IPS-20b (cell line): Measurements from ENCODE around the gene DDX23.

Experiments
- H3K27ac ChIP-seq: one replicate; pipeline ENCODE4 v1.5.1; 2013; ENCODE audit warnings: low read length
- H3K27me3 ChIP-seq: 2 replicates; pipeline ENCODE4 v1.6.1; 2013; ENCODE audit warnings: mild to moderate bottlenecking, low read length, inconsistent platforms; ENCODE audit not compliant: insufficient read depth
- H3K36me3 ChIP-seq: 2 replicates; pipeline ENCODE4 v1.6.1; 2013; ENCODE audit warnings: low read depth, mild to moderate bottlenecking, inconsistent platforms, low read length, moderate library complexity; ENCODE audit not compliant: insufficient read depth
- H3K4me1 ChIP-seq: 2 replicates; pipeline ENCODE4 v1.6.1; 2013; ENCODE audit warnings: mild to moderate bottlenecking, control low read depth, inconsistent platforms, low read length, moderate library complexity; ENCODE audit not compliant: insufficient read depth
- H3K4me3 ChIP-seq: 2 replicates; pipeline ENCODE4 v1.5.1; 2013; ENCODE audit warnings: mild to moderate bottlenecking, low read length, inconsistent platforms
- H3K9ac ChIP-seq: 2 replicates; pipeline ENCODE4 v1.6.1; 2013; ENCODE audit warnings: low read depth, mild to moderate bottlenecking, inconsistent platforms, low read length, moderate library complexity
- H3K9me3 ChIP-seq: 2 replicates; pipeline ENCODE4 v1.6.1; 2013; ENCODE audit warnings: mild to moderate bottlenecking, low read depth, low read length, inconsistent platforms; ENCODE audit not compliant: insufficient read depth

Gene DDX23

GRCh38 chr12:48851883-48852733 lies at the start of gene DDX23:
TSS of gene DDX23 (minus strand) at chr12:48852163. CDS start at chr12:48845782, 6,381 bp downstream.
- Histone ChIP-seq H3K27ac (peak within 1 kb of the TSS; percentile 76), H3K36me3 (peaks cover 3% of the 10 kb centered on the region; the same call in 1 of the 2 replicates), H3K9ac (peak within 1 kb of the TSS; percentile 95), H3K4me3 (peak within 1 kb of the TSS; percentile 77), H3K4me1 (peaks cover 9% of the 10 kb centered on the region; the same call in 1 of the 2 replicates), H3K27me3 (no peaks in the 10 kb centered on the region), H3K9me3 (no peaks in the 10 kb centered on the region)

DNA sequence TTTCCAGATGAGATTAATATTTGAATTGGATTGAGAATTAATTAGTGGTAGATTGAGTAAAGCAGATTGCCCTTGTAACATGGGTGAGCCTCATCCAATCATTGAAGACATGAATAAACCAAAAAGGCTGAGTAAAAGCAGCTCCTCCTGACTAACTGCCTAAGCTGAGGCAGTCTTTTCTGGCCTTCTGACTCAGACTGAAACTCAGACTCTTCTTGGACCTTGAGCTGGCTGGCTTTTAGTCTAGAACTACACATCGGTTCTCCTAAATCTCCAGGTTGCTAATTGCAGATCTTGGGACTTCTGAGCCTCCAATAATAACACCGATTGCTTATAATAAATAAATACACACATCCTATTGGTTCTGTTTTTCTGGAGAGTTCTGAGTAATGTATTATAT lies 49.3 kb upstream of the DDX23 start:
- no peak overlapping the region for H3K4me3 ChIP-seq
- no peaks in the 10 kb centered on the region for H3K36me3 ChIP-seq
- no peak overlapping the region for H3K27ac ChIP-seq
- no peak overlapping the region for H3K9ac ChIP-seq
- H3K27me3 ChIP-seq, result peaks cover 3% of the 10 kb centered on the region; the same call in 1 of the 2 replicates
- no peaks in the 10 kb centered on the region for H3K9me3 ChIP-seq
- H3K4me1 ChIP-seq, result no peaks in the 10 kb centered on the region

DNA sequence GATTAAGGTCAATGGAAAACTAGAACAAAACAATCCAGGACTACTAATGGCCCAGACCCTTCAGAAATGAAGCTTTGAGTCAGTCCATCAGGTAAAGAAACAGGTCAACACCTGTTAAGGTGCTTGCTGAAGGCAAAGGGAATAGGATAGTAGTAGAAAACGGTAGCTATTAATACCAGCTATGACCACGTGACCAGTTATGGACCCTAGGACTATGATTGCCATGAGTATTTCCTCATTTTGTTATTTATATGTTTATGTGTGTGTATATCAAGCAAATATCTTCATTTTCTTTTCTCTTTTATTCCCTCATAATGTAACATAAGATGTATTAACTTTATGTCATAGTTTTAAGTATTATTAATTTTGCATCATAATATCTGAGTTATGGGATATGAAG lies 47.7 kb upstream of the DDX23 start:
- no peaks in the 10 kb centered on the region for H3K9me3 ChIP-seq
- no peaks in the 10 kb centered on the region for H3K4me1 ChIP-seq
- H3K27ac ChIP-seq, result no peak overlapping the region
- no peak overlapping the region for H3K4me3 ChIP-seq
- H3K27me3 ChIP-seq, result peaks cover 3% of the 10 kb centered on the region; the same call in 1 of the 2 replicates
- H3K36me3 ChIP-seq, result no peaks in the 10 kb centered on the region
- H3K9ac ChIP-seq, result no peak overlapping the region

GRCh38 chr12:48894271-48894670 lies 42.3 kb upstream of the DDX23 start:
- no peaks in the 10 kb centered on the region for H3K36me3 ChIP-seq
- no peaks in the 10 kb centered on the region for H3K9me3 ChIP-seq
- no peaks in the 10 kb centered on the region for H3K4me1 ChIP-seq
- peaks cover 13% of the 10 kb centered on the region for H3K27me3 ChIP-seq
- no peak overlapping the region for H3K4me3 ChIP-seq
- H3K27ac ChIP-seq, result no peak overlapping the region
- H3K9ac ChIP-seq, result no peak overlapping the region

- H3K4me3 ChIP-seq, result peak overlapping the region; percentile 62
- H3K9me3 ChIP-seq, result no peaks in the 10 kb centered on the region
- H3K27ac ChIP-seq, result no peak overlapping the region
- no peaks in the 10 kb centered on the region for H3K36me3 ChIP-seq
- H3K9ac ChIP-seq, result no peak overlapping the region; the same call in 1 of the 2 replicates
- peaks cover 10% of the 10 kb centered on the region for H3K27me3 ChIP-seq
- H3K4me1 ChIP-seq, result no peaks in the 10 kb centered on the region
Measured at GRCh38 chr12:48890657-48891418, 38.9 kb upstream of the DDX23 start.

DNA sequence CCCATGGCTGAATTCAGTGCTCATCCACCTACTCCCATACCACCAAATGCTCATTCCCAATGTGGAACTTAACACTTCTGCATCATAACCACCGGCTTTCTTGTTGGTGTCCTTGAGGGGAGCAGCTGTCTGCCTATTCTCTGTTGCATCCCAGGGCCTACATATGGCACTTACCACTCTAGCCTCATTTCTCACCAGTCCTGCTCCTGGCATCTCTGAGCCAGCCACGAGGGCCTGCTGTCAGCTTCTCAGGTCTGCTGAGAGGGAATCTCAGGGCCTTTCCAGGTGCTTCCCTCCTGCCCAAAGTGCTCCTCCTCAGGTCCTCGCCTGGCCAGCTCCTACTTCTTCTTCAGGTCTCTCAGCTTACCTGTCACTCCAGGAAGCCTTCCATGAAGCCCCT lies 37.7 kb upstream of the DDX23 start:
- Histone ChIP-seq H3K27me3 (peaks cover 10% of the 10 kb centered on the region), H3K4me1 (no peaks in the 10 kb centered on the region)

DNA sequence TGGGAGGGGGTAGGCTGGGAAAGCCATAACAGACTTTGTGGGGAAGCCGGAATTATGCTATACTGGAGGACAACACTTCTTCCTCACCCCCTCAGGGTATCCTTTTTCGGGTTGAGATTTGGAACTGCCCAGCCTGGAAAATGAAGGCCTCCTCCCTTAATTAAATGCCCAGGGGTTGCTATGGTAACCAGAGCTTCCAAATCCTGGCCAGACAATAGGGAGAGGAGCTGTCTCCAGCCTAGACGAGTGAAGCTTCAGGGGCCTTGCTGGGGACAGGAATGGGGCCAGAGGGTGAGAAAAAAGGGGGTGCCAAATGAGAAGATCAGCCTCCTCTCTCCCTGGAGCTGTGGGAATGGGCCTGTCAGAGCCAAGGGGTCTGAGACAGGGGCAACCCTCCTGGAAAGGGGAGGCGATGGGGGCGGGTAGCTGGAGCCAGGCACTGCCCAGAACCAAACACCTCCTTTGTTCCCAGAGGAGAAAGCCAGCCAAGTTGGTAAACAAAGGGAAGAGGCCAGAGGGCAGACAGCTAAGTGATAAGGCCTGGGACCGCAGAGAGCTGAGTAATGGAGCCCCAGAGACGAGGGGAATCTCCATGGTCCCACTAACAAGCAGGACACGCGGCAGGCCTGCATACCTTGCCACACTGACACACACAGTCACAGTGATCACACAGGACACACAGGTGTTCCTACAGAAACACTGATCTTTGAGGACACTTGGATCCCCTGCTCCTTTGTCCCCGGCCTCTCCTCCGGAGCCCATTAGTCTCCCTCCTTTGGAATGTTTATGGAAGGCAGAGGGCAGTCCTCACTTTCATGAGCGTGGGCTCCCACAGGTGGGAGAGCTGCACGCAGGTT lies 31.6 kb upstream of the DDX23 start:
- Histone ChIP-seq H3K4me3 (peak overlapping the region; percentile 54; the same call in 1 of the 2 replicates), H3K27me3 (no peaks in the 10 kb centered on the region), H3K4me1 (peaks cover 28% of the 10 kb centered on the region), H3K9ac (peak overlapping the region; percentile 41; the same call in 1 of the 2 replicates), H3K9me3 (no peaks in the 10 kb centered on the region), H3K27ac (peak overlapping the region; percentile 26), H3K36me3 (no peaks in the 10 kb centered on the region)

More for the DNA sequence above, 37.7 kb upstream of the DDX23 start:
- Histone ChIP-seq H3K4me3 (no peak overlapping the region), H3K9ac (no peak overlapping the region), H3K9me3 (no peaks in the 10 kb centered on the region), H3K36me3 (no peaks in the 10 kb centered on the region), H3K27ac (no peak overlapping the region)

DNA sequence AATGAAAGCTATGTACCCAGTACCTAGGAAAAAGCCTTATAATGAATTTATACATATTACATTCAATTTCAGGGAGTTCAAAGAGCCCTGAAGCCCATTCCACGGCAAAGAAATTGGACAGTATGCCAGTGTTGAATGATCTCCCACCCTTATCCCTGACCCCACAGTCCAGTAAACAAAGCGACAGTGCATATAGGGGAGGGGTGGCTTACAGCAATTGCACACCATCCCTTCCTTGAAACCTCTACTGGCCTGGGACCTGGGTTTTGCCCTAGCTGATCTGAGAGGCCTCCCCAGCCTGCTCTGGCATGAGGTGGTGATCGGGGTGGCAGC lies 31.0 kb upstream of the DDX23 start:
- Histone ChIP-seq H3K27me3 (no peaks in the 10 kb centered on the region), H3K36me3 (no peaks in the 10 kb centered on the region), H3K4me1 (peaks cover 28% of the 10 kb centered on the region), H3K9me3 (no peaks in the 10 kb centered on the region), H3K27ac (no peak overlapping the region), H3K4me3 (peak overlapping the region; percentile 54), H3K9ac (peak overlapping the region; percentile 41; the same call in 1 of the 2 replicates)

GRCh38 chr12:48882315-48882687 lies 30.3 kb upstream of the DDX23 start:
- H3K27ac ChIP-seq, result no peak overlapping the region
- H3K27me3 ChIP-seq, result no peaks in the 10 kb centered on the region
- peak overlapping the region; percentile 54 for H3K4me3 ChIP-seq

DNA sequence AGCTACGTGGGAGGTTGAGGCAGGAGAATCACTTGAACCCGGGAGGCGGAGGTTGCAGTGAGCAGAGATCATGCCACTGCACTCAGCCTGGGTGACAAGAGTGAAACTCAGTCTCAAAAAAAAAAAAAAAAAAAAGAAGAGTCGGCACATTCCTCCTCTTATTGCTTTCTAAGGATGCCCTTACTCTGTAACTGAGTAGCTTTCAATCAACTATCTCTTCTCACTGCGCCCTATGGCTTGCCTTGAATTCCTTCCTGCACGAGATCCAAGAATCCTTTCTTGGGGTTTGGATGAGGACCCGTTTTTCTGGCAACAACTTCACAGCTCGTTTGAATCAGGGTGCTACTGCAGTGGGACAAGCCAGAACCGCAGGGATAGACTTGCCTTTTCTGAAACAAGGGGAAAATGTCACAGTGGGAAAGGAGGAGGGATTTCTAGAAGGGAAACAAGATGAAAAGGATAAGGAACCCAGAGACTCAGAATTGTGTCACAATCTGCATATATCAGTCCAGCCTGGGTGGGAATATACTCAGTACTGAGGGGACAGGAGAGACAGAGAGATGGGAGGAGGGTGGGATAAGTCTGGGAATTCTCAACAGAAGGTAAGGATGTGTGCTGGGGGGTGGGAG lies 29.8 kb upstream of the DDX23 start:
- Histone ChIP-seq H3K9me3 (no peaks in the 10 kb centered on the region), H3K4me1 (peaks cover 28% of the 10 kb centered on the region), H3K4me3 (peak overlapping the region; percentile 54; the same call in 1 of the 2 replicates), H3K9ac (peak overlapping the region; percentile 41; the same call in 1 of the 2 replicates), H3K27me3 (no peaks in the 10 kb centered on the region), H3K27ac (no peak overlapping the region), H3K36me3 (no peaks in the 10 kb centered on the region)

More at GRCh38 chr12:48882315-48882687, 30.3 kb upstream of the DDX23 start:
- no peaks in the 10 kb centered on the region for H3K9me3 ChIP-seq
- peak overlapping the region; percentile 41; the same call in 1 of the 2 replicates for H3K9ac ChIP-seq
- H3K36me3 ChIP-seq, result no peaks in the 10 kb centered on the region
- peaks cover 28% of the 10 kb centered on the region for H3K4me1 ChIP-seq

DNA sequence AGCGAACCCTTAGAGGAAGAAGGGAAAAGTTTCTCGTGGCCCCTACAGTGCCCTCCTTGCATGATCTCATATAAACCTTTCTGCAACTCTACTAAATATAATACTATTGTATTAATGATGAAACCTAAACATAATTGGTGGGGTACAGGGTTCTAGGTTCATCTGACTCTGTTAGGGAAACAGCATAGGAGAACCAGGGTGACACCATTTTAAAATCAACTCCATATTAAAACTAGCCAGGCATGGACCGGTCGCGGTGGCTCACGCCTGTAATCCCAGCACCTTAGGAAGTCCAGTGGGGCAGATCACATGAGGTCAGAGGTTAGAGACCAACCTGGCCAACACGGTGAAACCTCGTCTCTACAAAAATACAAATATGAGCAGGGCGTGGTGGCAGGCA lies 28.7 kb upstream of the DDX23 start:
- H3K4me3 ChIP-seq, result no peak overlapping the region
- no peaks in the 10 kb centered on the region for H3K27me3 ChIP-seq
- H3K27ac ChIP-seq, result no peak overlapping the region
- peaks cover 28% of the 10 kb centered on the region for H3K4me1 ChIP-seq
- H3K36me3 ChIP-seq, result no peaks in the 10 kb centered on the region
- H3K9me3 ChIP-seq, result no peaks in the 10 kb centered on the region
- no peak overlapping the region for H3K9ac ChIP-seq
